Type B pancreatic cell (in vitro differentiated cells): ENCODE data around the gene COL4A2. TPM values are rescaled to one million over a fixed set of nuclear protein-coding genes. Genes with fewer than 3 reads are reported as not detected.

Experiments
- DNase-seq: peaks from one replicate; pipeline ENCODE4 v3.0.0; 2021; ENCODE audit warnings: mixed read lengths; ENCODE audit not compliant: unreplicated experiment; ENCODE audit errors: extremely low spot score
- H3K27ac Mint-ChIP-seq: 2 replicates; pipeline ENCODE4 v1.8.0; 2021; ENCODE audit warnings: mild to moderate bottlenecking, mixed read lengths
- H3K27me3 Mint-ChIP-seq: 2 replicates; pipeline ENCODE4 v1.8.0; 2021; ENCODE audit warnings: mixed read lengths
- H3K36me3 Mint-ChIP-seq: 2 replicates; pipeline ENCODE4 v1.8.0; 2021; ENCODE audit warnings: mixed read lengths
- H3K4me1 Mint-ChIP-seq: one replicate; pipeline ENCODE4 v1.8.0; 2021; ENCODE audit warnings: mixed read lengths; ENCODE audit not compliant: unreplicated experiment
- H3K4me3 Mint-ChIP-seq: 2 replicates; pipeline ENCODE4 v1.8.0; 2021; ENCODE audit warnings: mild to moderate bottlenecking, mixed read lengths
- H3K9me3 Mint-ChIP-seq: 2 replicates; pipeline ENCODE4 v1.8.0; 2021; ENCODE audit warnings: mixed read lengths
- total RNA-seq: library from RNA; stranded (reverse); gene quantifications from 2 replicates; pipeline ENCODE4 v1.2.1, GENCODE V29; 2021; ENCODE audit warnings: low replicate concordance
- TF ChIP-seq, protein P1 (sequence below): fragments of 200-600 bp; sonication (generic); conservative IDR thresholded peaks from 2 replicates; pipeline ENCODE4 v1.5.0; 2021; ENCODE audit warnings: antibody characterized with exemption, mild to moderate bottlenecking

Gene COL4A2
- total RNA-seq, 1 donor from 2014 or later: 145 TPM

DNA sequence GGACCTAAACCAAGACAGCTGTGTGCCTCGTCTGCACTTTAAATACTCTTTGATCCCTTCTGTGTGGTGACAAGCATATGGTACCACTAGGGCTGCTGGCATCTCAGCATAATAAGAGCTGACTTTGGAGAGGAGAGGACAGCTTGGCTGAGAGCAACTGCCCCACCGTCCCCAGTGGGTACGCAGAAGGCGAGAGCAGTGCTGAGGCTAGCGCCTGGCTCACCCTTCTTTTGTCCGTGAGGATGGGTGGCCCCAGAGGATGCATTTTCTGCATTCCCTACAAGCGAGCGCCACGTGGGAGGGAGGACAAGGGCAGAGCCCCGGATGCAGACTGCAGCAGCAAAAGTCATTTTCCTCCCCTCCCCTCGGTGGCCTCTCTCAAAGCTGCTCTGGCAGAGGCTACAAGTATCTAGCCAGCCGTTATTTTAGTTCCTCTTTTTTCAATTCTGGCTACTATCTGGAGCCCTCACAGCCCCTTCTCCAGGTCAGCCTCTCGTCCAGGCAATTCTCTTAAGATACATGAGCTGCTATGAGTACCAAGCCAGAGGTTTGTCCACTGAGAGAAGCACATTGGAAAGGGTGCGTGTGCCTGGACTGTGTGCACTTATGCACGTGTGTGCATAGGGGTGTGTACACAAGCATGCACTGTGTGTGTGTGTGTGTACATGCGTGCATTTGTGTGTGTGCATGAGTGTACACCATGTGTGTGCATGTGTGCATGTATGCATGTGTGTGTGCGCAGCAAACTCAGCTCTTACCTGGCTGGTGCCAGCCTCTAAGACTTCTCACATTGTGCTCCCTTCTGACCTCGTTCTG, 203.1 kb downstream of the COL4A2 start:
- DNase-seq: no peak
- no peaks in the 10 kb centered on the region for H3K9me3 Mint-ChIP-seq
- TF ChIP-seq, protein P1, sequence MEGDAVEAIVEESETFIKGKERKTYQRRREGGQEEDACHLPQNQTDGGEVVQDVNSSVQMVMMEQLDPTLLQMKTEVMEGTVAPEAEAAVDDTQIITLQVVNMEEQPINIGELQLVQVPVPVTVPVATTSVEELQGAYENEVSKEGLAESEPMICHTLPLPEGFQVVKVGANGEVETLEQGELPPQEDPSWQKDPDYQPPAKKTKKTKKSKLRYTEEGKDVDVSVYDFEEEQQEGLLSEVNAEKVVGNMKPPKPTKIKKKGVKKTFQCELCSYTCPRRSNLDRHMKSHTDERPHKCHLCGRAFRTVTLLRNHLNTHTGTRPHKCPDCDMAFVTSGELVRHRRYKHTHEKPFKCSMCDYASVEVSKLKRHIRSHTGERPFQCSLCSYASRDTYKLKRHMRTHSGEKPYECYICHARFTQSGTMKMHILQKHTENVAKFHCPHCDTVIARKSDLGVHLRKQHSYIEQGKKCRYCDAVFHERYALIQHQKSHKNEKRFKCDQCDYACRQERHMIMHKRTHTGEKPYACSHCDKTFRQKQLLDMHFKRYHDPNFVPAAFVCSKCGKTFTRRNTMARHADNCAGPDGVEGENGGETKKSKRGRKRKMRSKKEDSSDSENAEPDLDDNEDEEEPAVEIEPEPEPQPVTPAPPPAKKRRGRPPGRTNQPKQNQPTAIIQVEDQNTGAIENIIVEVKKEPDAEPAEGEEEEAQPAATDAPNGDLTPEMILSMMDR: no peak
- peaks cover 11% of the 10 kb centered on the region for H3K4me1 Mint-ChIP-seq
- no peak overlapping the region for H3K4me3 Mint-ChIP-seq
- no peaks in the 10 kb centered on the region for H3K27me3 Mint-ChIP-seq
- H3K27ac Mint-ChIP-seq: no peak overlapping the region
- peaks cover 6% of the 10 kb centered on the region for H3K36me3 Mint-ChIP-seq

- Mint-ChIP-seq H3K27me3 (no peaks in the 10 kb centered on the region), H3K9me3 (no peaks in the 10 kb centered on the region), H3K4me3 (no peak overlapping the region), H3K27ac (no peak overlapping the region), H3K36me3 (peaks cover 6% of the 10 kb centered on the region), H3K4me1 (peaks cover 11% of the 10 kb centered on the region)
- TF ChIP-seq, protein P1: no peak
- no peak for DNase-seq
These were observed 204.6 kb downstream of the COL4A2 start for GRCh38 chr13:110511509-110512181.

GRCh38 chr13:110512198-110512740, 205.2 kb downstream of the COL4A2 start:
- no peak overlapping the region for H3K4me3 Mint-ChIP-seq
- peaks cover 6% of the 10 kb centered on the region for H3K36me3 Mint-ChIP-seq
- H3K27me3 Mint-ChIP-seq: no peaks in the 10 kb centered on the region
- H3K27ac Mint-ChIP-seq: no peak overlapping the region
- TF ChIP-seq, protein P1: no peak
- no peaks in the 10 kb centered on the region for H3K9me3 Mint-ChIP-seq
- H3K4me1 Mint-ChIP-seq: peaks cover 11% of the 10 kb centered on the region
- DNase-seq: no peak

GRCh38 chr13:110516500-110516899, 209.4 kb downstream of the COL4A2 start:
- Mint-ChIP-seq H3K27ac (no peak overlapping the region), H3K27me3 (no peaks in the 10 kb centered on the region), H3K4me3 (no peak overlapping the region), H3K9me3 (no peaks in the 10 kb centered on the region), H3K4me1 (no peaks in the 10 kb centered on the region), H3K36me3 (peaks cover 6% of the 10 kb centered on the region)
- DNase-seq: no peak
- TF ChIP-seq, protein P1: no peak

- Mint-ChIP-seq H3K4me1 (no peaks in the 10 kb centered on the region), H3K9me3 (no peaks in the 10 kb centered on the region), H3K27ac (no peak overlapping the region), H3K27me3 (no peaks in the 10 kb centered on the region), H3K4me3 (no peak overlapping the region), H3K36me3 (peaks cover 3% of the 10 kb centered on the region)
- DNase-seq: no peak
- TF ChIP-seq, protein P1: no peak
These were observed 210.6 kb downstream of the COL4A2 start for GRCh38 chr13:110517505-110518225.
